ENCODE data around the gene SLC6A13. TPM values are rescaled to one million over a fixed set of nuclear protein-coding genes. Genes with fewer than 3 reads are reported as not detected.

The SLC6A13 gene
- total RNA-seq, 4 donors from 2014 or later = 0.46 to 1.2 TPM; not detected in 2

DNA sequence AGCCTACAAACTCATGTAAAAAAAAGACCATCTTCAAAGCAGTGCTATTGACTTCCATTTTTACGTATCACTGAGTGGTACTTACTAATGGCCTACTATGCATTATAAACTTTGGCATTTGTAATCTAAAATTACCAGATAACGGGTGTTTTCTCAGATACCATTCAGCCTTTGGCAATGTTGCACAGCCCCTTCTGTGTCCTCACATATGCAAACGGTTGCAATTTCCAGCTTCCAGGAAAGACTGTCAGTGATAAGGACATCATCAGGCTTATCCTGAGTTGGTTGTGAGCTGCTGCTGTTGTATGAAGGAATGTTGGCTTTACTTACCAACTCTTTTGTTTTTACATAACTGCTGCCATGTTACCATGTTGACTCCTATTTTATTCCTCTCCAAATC lies 1.6 kb upstream of the SLC6A13 start:
- H3K27me3 ChIP-seq = no peaks in the 10 kb centered on the region

DNA sequence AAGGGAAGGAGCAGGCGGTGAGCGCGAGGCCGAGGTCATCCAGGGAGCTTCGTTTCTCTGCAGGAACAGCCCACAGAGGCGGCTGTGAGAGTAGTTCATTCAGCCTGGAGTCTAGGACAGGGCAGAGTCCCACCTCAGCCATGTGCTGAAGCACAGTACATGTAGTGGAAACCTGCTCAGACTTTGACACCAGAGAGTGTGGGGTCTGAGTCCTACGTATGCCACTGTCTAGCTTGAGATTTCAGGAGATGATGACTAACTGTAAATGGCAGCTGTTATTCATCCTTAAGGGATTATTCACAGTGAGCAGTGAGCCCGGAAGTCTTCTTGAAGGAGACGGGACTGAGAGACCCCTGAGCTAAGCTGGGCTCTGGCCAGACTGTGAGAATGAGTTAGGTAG lies 938 bp upstream of the SLC6A13 start:
- intact Hi-C loops (cut with DNase I; ENCODE audit: low total_unique reads) = no loop called here
- Histone ChIP-seq H3K27ac (no peak overlapping the region), H3K9me3 (no peaks in the 10 kb centered on the region), H3K27me3 (no peaks in the 10 kb centered on the region), H3K4me1 (no peaks in the 10 kb centered on the region), H3K4me3 (no peak overlapping the region), H3K36me3 (no peaks in the 10 kb centered on the region)
- DNase-seq = no peak
- no peak for TF ChIP-seq POLR2A (IDR thresholded peaks at IDR 0.05)
- TF ChIP-seq, protein P1, sequence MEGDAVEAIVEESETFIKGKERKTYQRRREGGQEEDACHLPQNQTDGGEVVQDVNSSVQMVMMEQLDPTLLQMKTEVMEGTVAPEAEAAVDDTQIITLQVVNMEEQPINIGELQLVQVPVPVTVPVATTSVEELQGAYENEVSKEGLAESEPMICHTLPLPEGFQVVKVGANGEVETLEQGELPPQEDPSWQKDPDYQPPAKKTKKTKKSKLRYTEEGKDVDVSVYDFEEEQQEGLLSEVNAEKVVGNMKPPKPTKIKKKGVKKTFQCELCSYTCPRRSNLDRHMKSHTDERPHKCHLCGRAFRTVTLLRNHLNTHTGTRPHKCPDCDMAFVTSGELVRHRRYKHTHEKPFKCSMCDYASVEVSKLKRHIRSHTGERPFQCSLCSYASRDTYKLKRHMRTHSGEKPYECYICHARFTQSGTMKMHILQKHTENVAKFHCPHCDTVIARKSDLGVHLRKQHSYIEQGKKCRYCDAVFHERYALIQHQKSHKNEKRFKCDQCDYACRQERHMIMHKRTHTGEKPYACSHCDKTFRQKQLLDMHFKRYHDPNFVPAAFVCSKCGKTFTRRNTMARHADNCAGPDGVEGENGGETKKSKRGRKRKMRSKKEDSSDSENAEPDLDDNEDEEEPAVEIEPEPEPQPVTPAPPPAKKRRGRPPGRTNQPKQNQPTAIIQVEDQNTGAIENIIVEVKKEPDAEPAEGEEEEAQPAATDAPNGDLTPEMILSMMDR (IDR thresholded peaks at IDR 0.05) = no peak

More for the DNA sequence above, 1.6 kb upstream of the SLC6A13 start:
- Histone ChIP-seq H3K27ac (no peak overlapping the region), H3K36me3 (no peaks in the 10 kb centered on the region), H3K9me3 (no peaks in the 10 kb centered on the region), H3K4me3 (no peak overlapping the region), H3K4me1 (no peaks in the 10 kb centered on the region)
- DNase-seq = no peak
- TF ChIP-seq, protein P1 (IDR thresholded peaks at IDR 0.05) = no peak
- intact Hi-C loops (cut with DNase I; ENCODE audit: low total_unique reads) = no loop called here

DNA sequence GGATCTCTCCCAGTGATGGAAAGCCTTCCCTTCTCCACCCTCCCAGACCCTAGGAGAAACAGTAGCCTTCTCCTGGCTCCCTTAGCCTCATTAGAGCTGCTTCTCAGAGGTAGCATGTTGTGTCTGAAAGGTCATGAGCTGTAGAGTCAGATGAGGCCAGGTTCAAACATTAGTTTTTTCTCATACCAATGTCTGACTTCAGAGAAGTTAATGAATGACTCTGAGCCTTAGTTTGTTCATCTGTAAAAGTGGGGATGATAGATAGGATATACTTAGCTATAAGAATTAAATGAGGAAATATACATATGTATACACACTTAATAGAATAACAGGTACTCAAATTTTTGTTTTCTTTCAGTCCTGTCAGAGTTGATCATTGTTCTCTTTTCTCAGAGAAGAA lies 523 bp downstream of the SLC6A13 start:
- H3K36me3 ChIP-seq = no peaks in the 10 kb centered on the region
- DNase-seq = no peak
- intact Hi-C loops (cut with DNase I; ENCODE audit: low total_unique reads) = no loop called here
- H3K4me3 ChIP-seq = no peak overlapping the region
- TF ChIP-seq, protein P1 (IDR thresholded peaks at IDR 0.05) = no peak
- no peak for TF ChIP-seq POLR2A (IDR thresholded peaks at IDR 0.05)
- H3K9me3 ChIP-seq = no peaks in the 10 kb centered on the region
- no peak overlapping the region for H3K27ac ChIP-seq
- H3K27me3 ChIP-seq = no peaks in the 10 kb centered on the region
- H3K4me1 ChIP-seq = no peaks in the 10 kb centered on the region

DNA sequence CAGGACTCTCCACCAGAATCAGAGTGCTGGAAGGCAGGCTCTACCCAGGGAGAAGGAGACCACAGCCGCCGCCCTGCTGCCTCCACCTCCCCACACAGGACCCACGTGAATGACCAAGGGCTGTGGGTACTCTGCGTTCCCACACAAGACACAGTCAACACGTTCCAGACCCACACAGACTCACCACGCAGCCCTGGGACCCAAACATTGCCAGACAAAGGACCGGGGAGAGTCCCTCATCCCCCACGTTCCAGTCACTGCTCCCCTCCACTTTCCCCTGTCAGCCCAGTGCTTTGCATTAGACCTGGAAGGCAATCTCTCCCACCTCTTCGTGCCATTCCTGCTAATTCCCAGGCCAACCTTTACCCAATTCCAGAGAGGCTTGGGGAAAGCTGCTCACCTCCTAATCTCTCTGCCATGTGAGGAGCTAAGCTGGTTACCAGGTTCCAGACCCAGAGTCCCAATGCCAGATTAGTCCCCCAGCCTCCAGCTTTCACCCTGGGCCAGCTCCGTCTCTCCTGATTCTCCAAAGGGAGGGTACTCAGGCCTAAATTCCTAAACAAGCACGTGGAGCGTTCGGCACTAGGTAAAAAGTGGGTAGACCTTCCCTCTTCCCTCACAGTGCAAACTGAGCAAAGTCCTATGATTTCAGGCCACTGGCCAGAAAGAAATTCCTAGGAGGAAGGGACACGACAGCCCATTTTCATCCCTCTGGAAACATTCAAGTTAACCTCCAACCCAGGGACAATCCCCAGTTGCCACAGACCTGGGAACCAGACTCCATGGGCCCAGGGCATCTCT lies 4.9 kb downstream of the SLC6A13 start:
- H3K36me3 ChIP-seq = no peaks in the 10 kb centered on the region
- H3K9me3 ChIP-seq = no peaks in the 10 kb centered on the region
- no peaks in the 10 kb centered on the region for H3K4me1 ChIP-seq
- intact Hi-C loops (cut with DNase I; ENCODE audit: low total_unique reads) = no loop called here
- TF ChIP-seq, protein P1 (IDR thresholded peaks at IDR 0.05) = no peak
- TF ChIP-seq POLR2A (IDR thresholded peaks at IDR 0.05) = no peak
- no peaks in the 10 kb centered on the region for H3K27me3 ChIP-seq
- H3K4me3 ChIP-seq = no peak overlapping the region
- DNase-seq = no peak
- no peak overlapping the region for H3K27ac ChIP-seq

DNA sequence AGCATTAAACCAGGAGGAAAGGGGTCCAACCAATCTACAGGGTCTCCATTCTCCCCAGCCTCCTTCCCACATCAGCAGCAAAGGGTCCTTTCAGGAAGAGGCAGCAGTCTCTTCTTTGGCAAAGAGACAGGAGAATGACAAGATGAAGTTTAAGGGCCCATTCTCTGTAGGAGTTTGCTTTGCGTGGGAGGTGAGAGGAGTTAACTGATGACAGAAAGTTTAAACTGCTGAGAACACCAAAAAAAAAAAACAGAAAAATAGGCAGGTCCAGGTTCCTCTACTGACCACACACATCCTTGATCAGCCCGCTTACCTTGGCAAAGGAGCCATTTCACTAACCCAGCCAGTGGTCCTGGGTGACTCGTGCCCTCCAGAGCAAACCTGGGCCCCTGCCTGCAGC lies 5.7 kb downstream of the SLC6A13 start:
- Histone ChIP-seq H3K4me3 (no peak overlapping the region), H3K36me3 (no peaks in the 10 kb centered on the region), H3K27ac (no peak overlapping the region), H3K4me1 (no peaks in the 10 kb centered on the region), H3K27me3 (no peaks in the 10 kb centered on the region), H3K9me3 (no peaks in the 10 kb centered on the region)
- no peak for TF ChIP-seq POLR2A (IDR thresholded peaks at IDR 0.05)
- TF ChIP-seq, protein P1 (IDR thresholded peaks at IDR 0.05) = no peak
- intact Hi-C loops (cut with DNase I; ENCODE audit: low total_unique reads) = no loop called here
- no peak for DNase-seq

All from uterus (tissue), 4 donors.